ACHN (cell line): ENCODE results near the gene HACD4.
"Not testable (repeated sequence)": the region's sequence is repeated elsewhere in the genome, so short reads cannot be mapped to it uniquely, and the experiment has no call there.

ENCODE experiments used
- DNase-seq: peaks from one replicate; pipeline ENCODE4 v3.0.0-alpha.2; 2015
- in situ Hi-C: cut with HindIII; loops from 2 replicates; pipeline ENCODE4 v1.10.0; 2017; ENCODE audit warnings: low sequenced_read_pairs, low pct_ligation_motif_present, low pct_unique_long_range_greater_than_20kb

The HACD4 gene

DNA sequence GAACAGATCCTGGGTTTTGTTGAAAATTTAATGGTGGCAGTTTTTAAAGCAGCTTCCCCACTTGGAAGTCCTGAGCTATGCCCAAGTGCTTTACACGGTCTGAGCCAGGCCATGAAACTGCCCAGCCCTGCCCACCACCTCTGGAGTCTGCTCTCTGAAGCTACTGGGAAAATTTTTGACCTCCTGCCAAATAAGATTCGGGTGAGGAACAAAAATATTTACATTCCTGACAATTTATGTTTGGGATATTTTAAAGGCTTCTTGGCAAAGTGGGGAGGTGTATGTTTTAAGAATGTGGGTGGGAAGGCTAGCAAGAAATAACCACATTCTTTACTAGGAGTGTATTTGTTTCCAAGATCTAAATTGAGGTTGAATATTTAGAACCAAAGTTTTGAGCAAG is 50.0 kb downstream of the HACD4 start:
- no peak for DNase-seq
- in situ Hi-C loops = no loop called here

- no peak for DNase-seq
- in situ Hi-C loops = no loop called here
These were observed 50.5 kb downstream of the HACD4 start for GRCh38 chr9:20980832-20981455.

DNA sequence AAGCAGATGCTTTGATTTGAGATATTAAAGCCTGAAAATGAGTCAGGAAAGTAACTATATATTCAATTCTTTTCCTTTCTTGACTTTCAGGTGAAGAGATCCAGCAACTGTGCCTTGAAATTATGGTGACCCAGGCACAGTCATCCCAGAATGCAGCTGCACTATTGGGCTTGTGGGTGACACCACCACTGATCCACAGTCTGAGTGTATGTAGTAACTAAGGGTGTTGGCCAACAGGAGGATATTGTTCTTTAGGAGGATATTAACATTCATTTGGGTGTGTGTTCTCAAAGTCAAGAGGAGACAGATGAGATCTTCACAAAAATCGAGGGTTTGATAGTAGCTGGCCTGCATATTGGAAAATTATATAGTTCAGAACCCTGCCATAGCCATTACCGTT is 53.2 kb downstream of the HACD4 start:
- DNase-seq = no peak
- in situ Hi-C loops = no loop called here

- DNase-seq, in situ Hi-C loops: not testable (repeated sequence)
These were observed 57.1 kb downstream of the HACD4 start for GRCh38 chr9:20974191-20974938.

DNA sequence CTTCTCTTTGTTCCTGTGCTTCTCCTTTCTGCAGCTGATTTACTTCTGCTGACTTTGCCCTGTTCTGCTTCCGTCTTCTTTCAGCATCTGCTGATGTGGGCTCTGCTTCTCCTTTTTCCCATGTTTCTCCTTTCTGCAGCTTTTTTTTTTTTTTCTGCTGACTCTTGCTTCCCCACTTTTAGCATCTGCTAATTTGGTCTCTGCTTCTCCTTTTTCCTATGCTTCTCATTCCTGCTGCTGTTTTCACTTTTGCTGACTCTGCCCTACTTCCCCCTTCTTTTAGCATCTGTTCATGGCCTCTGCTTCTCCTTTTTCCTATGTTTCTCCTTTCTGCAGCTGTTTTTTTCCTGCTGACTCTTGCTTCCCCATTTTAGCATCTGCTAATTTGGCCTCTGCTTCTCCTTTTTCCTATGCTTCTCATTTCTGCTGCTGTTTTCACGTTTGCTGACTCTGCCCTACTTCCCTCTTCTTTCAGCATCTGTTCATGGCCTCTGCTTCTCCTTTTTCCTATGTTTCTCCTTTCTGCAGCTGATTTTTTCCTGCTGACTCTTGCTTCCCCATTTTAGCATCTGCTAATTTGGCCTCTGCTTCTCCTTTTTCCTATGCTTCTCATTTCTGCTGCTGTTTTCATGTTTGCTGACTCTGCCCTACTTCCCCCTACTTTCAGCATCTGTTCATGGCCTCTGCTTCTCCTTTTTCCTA is 58.0 kb downstream of the HACD4 start:
- DNase-seq, in situ Hi-C loops: not testable (repeated sequence)

GRCh38 chr9:20972684-20973083 is 58.8 kb downstream of the HACD4 start:
- in situ Hi-C loops = no loop called here

DNA sequence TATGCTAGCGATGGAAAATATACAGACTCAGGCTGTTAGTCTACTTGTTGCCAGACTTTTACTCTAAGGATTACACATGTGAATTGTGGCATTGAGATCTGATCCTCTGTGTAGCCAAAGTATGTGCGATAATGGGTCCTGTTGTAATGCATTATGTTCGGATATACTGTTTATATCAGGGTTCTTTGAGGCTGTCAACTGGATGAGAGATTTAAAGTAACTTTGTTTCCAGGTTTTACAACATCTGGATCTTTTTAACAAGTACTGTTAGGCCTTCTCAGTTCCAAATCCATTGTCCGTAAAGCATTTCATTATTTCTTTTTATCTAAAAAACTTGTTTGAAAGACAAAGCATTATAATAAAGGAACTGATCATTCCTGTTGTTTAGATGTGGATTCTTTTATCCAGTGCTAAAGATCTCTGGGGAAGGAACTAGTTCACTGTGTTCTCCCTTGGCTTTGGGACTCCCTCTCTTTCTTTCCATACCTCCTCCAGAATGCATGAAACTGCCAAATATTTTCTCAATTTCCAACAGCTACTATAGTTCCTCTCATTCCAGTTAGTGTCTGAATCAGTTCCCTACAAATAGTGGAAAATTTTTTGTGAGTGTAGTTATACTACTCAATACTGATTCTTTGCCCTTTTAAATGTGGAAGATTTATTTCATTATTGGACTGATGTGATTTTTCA is 68.8 kb downstream of the HACD4 start:
- in situ Hi-C loops = no loop called here

More at GRCh38 chr9:20972684-20973083, 58.8 kb downstream of the HACD4 start:
- DNase-seq = no peak

DNA sequence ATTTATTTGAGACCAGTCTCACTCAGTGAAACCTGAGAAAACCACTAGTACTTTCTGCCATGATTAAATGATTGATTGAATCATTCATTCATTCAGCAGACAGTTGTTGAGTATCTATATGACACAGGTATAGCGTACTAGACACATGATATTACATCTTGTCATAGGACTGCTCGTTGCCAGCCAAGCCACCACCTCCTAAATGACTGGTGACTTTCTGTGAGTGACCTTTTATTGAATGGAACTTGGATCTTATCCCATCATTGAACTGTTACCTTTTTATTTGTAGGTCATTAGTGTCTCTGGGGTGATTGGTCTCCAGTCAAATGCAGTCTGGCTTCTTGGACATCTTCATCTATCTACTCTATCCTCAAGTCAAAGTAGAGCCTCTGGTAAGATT is 80.7 kb downstream of the HACD4 start:
- no peak for DNase-seq
- in situ Hi-C loops = no loop called here

More for the DNA sequence above, 68.8 kb downstream of the HACD4 start:
- DNase-seq = no peak
